ENCODE results near the gene ADARB2.
"Not testable (repeated sequence)": the region's sequence is repeated elsewhere in the genome, so short reads cannot be mapped to it uniquely, and the experiment has no call there.

Gene ADARB2

GRCh38 chr10:1228467-1228975 is 508.8 kb downstream of the ADARB2 start:
- FAIRE-seq (no peak), DNase-seq (ENCODE audit: insufficient read length, low spot score) (no peak)
- TF ChIP-seq POLR2A (IDR thresholded peaks at IDR 0.05; ENCODE audit: low read depth, low read length) = no peak

- DNase-seq (ENCODE audit: insufficient read length, low spot score) (no peak), FAIRE-seq (no peak)
- TF ChIP-seq POLR2A (IDR thresholded peaks at IDR 0.05; ENCODE audit: low read depth, low read length) = no peak
Observed at GRCh38 chr10:1227510-1228402, 509.6 kb downstream of the ADARB2 start.

DNA sequence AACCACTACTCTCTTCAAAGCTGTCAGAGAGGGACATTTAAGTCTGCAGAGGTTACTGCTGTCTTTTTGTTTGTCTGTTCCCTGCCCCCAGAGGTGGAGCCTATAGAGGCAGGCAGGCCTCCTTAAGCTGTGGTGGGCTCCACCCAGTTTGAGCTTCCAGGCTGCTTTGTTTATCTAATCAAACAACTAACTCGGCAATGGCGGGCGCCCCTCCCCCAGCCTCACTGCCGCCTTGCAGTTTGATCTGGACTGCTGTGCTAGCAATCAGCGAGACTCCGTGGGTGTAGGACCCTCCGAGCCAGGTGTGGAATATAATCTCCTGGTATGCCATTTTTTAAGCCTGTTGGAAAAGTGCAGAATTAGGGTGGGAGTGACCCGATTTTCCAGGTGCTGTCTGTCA is 510.4 kb downstream of the ADARB2 start:
- not testable (repeated sequence) for DNase-seq (ENCODE audit: insufficient read length, low spot score); FAIRE-seq

GRCh38 chr10:1219874-1220273 is 517.5 kb downstream of the ADARB2 start:
- not testable (repeated sequence) for FAIRE-seq

DNA sequence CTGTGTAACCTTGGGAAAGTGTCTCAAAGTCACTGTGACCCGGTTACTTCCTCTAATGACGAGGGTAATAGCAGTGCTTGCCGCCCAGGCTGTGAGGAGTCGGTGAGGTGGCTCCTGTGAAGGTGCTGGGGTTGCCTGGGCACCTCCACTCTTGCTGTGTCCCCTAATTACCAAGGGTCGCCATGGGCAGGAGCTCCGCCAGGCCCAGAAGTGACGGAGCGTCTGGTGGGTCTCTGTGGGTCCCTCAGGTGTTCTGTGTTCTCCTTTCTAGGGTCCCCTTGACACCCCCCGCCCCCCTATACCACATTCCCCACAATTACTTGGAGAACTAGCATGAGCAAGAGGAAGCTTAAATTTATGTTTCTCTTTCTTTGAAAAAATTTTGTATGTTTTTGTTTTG is 519.7 kb downstream of the ADARB2 start:
- no peak for FAIRE-seq
- no peak for TF ChIP-seq POLR2A (IDR thresholded peaks at IDR 0.05; ENCODE audit: low read depth, low read length)
- DNase-seq (ENCODE audit: insufficient read length, low spot score) = no peak

More at GRCh38 chr10:1219874-1220273, 517.5 kb downstream of the ADARB2 start:
- not testable (repeated sequence) for DNase-seq (ENCODE audit: insufficient read length, low spot score)

DNA sequence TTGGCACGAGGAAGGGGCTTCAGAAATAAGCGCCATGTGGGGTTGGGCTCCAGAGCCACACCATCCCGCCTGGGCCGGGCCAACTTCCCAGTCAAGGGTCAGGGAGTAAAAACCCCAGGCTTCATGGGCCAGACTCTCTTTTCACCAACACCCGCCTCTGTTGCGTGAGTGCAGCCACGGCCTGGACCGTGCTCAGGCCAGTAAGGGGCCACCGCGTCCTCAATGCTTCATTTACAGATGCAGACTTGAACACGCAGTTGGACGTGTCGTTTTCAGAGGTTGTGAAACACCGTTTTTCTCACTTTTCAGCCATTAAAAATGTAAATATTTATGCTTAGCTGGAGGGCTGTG is 520.1 kb downstream of the ADARB2 start:
- FAIRE-seq (no peak), DNase-seq (ENCODE audit: insufficient read length, low spot score) (no peak)
- no peak for TF ChIP-seq POLR2A (IDR thresholded peaks at IDR 0.05; ENCODE audit: low read depth, low read length)

- DNase-seq (ENCODE audit: insufficient read length, low spot score) = no peak
- FAIRE-seq = no peak
- TF ChIP-seq POLR2A (IDR thresholded peaks at IDR 0.05; ENCODE audit: low read depth, low read length) = no peak
Observed at GRCh38 chr10:1216574-1217236, 520.6 kb downstream of the ADARB2 start.

- DNase-seq (ENCODE audit: insufficient read length, low spot score) = no peak
- no peak for FAIRE-seq
- no peak for TF ChIP-seq POLR2A (IDR thresholded peaks at IDR 0.05; ENCODE audit: low read depth, low read length)
Observed at GRCh38 chr10:1215862-1216573, 521.3 kb downstream of the ADARB2 start.

DNA sequence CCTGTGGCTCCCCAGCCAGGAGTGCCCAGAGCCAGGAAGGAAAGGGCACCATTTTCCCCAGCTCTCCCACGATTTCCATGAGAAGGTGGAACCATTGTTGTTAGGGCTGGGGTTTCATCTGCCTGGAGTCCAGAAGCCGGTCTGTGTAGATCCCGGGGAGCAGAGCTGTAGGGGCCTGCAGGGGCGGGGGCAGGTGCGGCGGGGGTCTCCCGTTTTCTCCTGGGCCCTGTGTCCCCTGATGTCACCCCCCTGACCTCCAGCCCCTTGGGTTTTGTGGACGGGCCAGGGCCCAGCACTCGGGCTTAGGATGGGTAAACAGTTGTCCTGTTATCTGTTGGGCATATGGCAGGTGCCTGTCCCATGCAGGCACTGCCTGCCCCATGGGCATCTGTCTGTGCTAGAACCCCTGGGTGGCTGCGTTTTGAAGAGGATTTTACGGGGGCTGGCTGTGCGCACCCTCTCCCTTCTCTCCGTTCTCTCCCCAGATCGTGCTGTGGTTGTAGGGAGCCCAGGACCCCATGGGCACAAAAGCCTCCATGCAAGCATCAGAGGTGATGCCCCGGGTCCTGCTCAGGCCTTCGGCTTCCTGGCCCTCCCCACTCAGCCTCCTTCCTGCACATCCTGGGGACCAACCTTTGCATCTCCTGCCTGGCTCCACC is 522.3 kb downstream of the ADARB2 start:
- TF ChIP-seq POLR2A (IDR thresholded peaks at IDR 0.05; ENCODE audit: low read depth, low read length) = no peak
- FAIRE-seq (no peak), DNase-seq (ENCODE audit: insufficient read length, low spot score) (no peak)

- TF ChIP-seq POLR2A (IDR thresholded peaks at IDR 0.05; ENCODE audit: low read depth, low read length) = no peak
- DNase-seq (ENCODE audit: insufficient read length, low spot score) (no peak), FAIRE-seq (no peak)
Observed at GRCh38 chr10:1214071-1214675, 523.2 kb downstream of the ADARB2 start.

DNA sequence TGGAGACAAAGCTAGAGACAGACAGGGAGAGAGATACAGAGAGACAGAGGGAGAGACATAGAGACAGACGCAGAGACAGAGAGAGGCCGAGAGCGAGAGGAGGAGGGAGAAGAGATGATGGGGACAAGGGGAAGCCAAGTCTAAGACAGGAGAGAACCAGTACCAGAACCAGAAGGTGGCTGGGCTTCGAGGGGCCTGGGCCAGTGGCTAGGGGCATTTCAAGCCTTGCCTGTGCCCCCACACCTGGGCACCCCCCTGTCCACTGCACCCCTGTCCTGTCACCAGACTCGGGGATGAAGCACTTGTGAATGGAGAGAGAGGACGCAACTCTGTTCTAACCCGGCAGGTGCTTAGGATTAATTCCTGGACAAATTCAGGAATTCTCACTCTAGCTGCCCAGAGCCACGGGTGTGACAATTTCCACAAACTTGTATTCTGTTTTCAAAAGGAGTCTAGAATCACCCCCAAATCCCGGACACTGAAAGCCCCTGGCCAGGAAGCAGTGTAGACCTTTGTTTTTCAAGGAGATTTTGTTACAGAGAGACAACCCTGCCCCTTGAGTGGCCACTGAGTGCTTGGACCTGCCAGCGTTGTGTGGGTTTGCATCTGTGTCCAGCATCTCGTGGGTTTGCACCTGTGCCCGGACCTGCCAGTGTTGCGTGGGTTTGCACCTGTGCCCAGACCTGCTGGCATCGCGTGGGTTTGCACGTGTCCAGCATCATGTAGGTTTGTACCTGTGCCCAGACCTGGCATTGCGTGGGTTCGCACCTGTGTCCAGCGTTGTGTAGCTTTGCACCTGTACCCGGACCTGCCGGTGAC is 523.9 kb downstream of the ADARB2 start:
- TF ChIP-seq POLR2A (IDR thresholded peaks at IDR 0.05; ENCODE audit: low read depth, low read length) = no peak
- FAIRE-seq (no peak), DNase-seq (ENCODE audit: insufficient read length, low spot score) (no peak)

GRCh38 chr10:1212571-1213141 is 524.7 kb downstream of the ADARB2 start:
- no peak for TF ChIP-seq POLR2A (IDR thresholded peaks at IDR 0.05; ENCODE audit: low read depth, low read length)
- DNase-seq (ENCODE audit: insufficient read length, low spot score) (no peak), FAIRE-seq (no peak)
